NOMO-1 treated with DMSO at 0.1 percent for 48 hours (cell line): ENCODE measurements around the gene KRT76.

Source experiments
- DNase-seq: peaks from one replicate; lab custom pipeline; 2025; ENCODE audit not compliant: unreplicated experiment; lab: John Stamatoyannopoulos, UW

KRT76 gene

GRCh38 chr12:52776913-52777395, at the start of gene KRT76:
KRT76 (minus strand) TSS chr12:52777345; CDS start chr12:52777291, 54 bp downstream.
- no peak for DNase-seq

- DNase-seq = no peak
Measured at GRCh38 chr12:52825961-52826360, 48.8 kb upstream of the KRT76 start.

DNA sequence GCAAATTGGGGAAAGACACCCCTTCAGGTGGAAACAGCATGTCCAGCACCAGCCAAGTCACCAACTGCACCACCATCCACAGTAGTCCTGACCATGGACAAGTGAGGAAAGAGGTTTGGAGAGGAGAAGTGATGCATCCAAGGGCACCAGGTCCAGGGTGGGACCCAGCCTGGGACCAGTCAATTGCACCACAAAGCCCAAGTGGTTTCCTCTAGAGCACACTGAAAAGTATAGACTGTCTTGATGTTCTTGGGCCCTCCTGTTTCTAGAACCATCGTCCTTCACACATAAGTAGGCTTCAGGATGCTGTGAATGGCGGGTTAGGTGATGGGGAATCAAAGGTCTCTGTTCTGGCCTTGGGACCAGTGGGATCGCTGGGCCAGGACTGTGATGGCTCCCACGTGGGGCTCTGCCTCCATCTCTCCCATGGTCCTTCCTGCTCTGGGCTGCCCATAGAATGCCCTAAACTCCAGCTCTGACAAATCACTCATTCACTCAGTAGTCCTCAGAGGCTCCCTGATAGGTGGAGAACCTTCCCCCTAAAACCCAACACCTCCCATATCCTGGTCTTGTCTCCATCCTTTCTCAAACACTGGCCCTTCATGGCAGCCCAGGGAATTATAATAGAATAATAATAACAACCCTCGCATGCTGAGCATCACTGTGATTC, 47.7 kb upstream of the KRT76 start:
- DNase-seq = no peak

DNA sequence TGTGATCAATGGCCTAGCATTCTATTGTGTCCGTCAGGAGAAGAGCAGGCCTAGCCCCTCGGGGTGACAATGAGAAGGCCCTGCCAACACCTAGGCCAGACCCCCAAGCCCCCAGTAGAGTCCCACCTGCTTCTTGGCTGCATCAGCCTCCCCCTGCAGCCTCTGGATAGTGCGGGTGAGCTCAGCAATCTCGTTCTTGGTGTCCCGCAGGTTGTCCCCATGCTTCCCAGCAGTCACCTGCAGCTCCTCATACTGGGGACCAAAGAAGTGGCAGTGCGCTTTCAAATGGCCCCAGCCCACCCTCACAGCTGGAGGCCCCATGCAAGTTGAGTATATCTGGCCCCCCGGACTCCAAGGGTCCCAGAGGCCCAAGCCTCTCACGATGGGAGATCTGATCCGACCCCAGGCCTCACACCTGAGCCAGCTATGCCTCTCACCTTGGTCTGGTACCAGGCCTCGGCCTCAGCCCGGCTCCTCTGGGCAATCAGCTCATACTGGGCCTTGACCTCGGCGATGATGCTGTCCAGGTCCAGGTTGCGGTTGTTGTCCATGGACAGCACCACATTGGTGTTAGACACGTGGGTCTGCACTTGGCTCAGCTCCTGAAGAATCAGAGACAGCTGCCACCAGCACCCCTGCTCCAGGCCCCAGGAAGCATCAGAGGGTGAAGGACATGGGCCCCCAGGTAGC, 46.8 kb upstream of the KRT76 start:
- DNase-seq = no peak

DNA sequence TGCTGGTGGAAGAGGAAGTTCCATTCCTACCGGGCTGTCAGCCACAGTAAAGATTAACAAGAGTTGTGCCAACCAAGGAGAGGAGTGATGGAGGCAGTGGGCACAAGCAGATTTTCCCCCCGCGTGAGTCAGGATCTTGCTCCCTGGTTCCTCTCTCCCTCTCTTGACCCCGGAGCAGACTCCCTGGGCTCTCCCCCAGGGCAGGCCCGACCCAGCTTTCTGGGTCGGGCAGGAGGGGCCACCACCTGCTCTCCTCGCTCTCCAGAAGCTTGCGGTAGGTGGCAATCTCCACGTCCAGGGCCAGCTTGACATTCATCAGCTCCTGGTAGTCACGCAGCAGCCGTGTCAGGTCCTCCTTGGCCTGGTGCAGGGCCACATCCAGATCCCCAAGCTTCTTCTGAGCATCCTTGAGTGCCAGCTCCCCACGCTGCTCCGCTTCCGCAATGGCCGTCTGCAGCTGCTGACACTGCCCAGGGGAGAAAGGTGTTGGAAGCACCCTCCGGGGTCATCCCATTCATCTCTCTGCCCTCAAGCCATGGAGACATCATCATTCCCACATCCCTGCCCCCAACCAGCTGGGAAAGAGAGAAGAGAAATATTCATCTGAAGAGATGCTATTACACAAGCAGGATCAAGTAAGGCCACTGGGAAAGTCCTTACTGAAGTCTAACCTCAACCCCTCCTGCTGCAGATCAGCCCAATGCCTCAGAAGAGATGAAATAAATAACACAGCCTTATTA, 45.8 kb upstream of the KRT76 start:
- no peak for DNase-seq

GRCh38 chr12:52821826-52822660, 44.9 kb upstream of the KRT76 start:
- no peak for DNase-seq

DNA sequence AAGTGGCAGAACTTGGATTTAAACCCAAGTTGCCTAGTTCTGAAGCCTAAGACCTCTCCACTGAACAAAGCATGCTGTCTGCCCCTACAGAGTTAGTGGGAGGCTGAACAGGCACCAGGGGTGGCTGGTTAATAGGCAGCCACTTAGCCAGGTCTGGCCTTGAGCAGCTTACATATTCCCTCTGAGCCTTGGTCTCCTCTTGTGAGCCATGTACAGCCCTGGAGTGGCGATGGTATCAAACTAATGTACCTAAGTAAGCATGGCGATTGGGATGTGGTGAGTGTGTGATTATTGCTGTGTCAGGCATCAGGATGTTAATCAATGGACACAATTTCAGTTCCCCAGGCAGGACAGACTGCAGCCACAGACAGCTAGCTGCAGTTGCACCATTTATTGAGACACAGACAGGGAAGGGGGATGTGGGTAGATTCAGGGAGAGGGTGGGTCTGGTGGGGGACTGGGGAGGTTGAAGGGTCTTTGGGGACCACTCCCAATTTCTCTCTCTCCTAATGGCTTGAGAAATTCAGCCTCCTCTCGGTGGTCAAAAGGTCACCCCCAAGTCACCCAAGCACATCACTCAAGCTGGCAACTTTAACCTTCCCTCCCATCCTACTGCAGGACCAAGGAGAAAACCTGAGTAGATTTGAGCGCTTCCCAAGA, 44.1 kb upstream of the KRT76 start:
- DNase-seq = no peak

- no peak for DNase-seq
Measured at GRCh38 chr12:52820521-52820920, 43.4 kb upstream of the KRT76 start.

- DNase-seq = no peak
Measured at GRCh38 chr12:52819731-52820510, 42.8 kb upstream of the KRT76 start.

DNA sequence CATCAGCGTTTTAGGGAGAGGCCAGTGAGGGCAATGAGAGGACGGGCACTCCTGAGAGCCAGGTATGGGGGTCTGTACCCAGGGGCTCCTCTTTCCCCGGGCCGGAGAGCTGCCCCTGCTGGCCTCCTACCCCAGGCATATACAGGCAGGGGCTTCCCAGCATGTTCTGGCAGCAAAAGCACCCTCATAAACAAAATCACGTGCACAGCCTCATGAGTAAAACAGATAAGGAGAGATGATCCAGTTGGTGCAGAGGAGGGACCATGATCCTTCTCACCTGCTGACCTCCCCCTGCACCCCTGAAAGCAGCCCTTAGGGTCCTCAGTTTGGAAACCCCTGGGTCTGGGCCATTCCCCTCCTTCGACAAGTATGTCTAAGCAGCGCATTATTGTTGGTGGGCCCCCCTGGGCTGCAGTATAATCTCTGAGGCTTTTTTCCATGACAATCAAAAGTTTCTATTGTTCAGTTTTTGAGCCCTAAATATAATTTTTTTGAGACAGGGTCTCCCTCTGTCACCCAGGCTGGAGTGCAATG, 41.8 kb upstream of the KRT76 start:
- no peak for DNase-seq

DNA sequence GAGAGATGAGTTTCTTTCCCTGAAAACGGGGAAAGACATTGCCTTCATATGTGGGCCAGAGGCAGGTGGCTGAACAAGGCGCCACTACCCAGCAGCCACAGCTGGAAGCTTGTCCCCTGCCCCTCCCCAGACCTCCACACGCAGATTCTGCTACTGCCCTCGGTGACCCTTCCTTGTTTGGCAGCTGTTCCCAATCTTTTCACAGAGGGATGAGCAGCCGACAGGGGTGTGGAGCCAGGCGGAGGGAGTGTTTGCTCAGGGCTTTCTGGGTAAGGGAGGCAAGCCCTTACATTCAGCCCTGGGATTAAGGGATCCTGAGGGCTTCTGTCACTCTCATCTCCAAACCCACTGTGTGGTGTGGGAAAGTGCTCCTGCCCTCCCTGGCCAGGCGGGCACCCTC, 41.2 kb upstream of the KRT76 start:
- no peak for DNase-seq

- DNase-seq = no peak
Measured at GRCh38 chr12:52817699-52818238, 40.6 kb upstream of the KRT76 start.

GRCh38 chr12:52817003-52817698, 40.0 kb upstream of the KRT76 start:
- DNase-seq = no peak

- no peak for DNase-seq
Measured at GRCh38 chr12:52815676-52816588, 38.8 kb upstream of the KRT76 start.

- DNase-seq = no peak
Measured at GRCh38 chr12:52815161-52815560, 38.0 kb upstream of the KRT76 start.

DNA sequence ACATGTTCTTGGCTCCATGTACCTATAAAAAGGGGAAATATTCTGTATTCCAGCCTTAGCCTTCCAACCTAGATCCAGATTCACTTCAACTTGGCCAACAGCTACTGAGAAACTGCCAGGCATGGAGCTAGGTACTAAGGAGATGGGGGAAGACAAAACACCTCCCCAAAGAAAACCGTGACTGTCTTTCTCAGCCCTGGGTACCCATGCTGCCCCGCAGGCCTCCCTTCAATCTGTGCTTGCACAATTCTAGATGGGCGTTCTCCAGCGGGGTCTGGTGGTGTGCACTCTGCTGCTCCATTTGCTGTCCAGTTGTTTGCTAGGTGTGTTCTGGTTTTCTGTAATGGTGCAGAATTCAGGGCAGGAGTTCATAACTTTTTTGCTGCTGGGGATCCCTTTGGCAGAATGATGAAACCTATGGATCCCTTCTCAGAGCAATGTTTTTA, 37.6 kb upstream of the KRT76 start:
- no peak for DNase-seq

DNA sequence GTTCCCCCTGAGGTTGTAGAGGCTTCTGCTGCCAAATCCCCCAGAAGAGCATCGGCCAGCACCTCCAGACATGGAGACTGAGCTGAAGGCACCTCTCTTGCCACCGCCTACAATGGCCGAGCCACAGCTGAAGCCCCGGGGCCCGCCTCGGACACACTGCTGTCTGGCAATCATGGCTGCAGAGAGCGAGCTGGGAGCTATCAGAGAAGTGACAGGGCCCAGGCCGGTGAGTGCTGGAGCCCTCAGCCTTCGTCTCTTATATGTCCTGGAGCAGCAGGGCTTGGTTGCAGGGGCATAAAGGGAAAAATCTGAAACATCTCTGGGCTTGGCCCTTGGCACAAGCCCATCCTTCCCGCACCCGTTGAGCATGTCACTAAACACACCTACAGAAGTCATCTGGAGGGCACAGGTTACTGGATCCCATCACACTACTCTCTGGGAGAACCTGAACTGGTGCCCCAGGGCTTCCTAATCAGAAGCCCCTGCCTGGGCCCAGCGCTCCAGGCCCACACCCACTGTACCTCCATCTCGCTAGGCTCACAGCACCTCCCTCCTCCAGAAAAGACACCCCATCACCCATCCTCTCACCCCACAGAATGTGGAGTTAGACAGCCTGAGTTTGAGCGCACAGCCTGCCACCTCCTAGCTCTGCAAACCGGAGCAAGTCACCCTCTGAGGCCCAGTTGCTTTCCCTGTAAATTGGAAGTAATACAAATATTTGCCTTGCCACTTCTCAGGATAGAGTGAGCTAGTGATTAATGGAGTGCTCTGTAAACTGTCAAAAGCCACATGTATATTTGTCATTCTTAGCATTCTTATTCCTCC, 37.0 kb upstream of the KRT76 start, which contains the start of gene KRT4:
Gene KRT4 (minus strand): TSS at position 232 of the 825 bp plus-strand sequence. CDS start 58 bp downstream, at position 174.
- DNase-seq = no peak
